WTC11 (cell line): ENCODE results near the gene PXYLP1. TPM values are rescaled to one million over a fixed set of nuclear protein-coding genes. Genes with fewer than 3 reads are reported as not detected.

Experiments used
- ATAC-seq: fragments of 200-7000 bp; cut with Tn5 transposase; 2 replicates; pipeline ENCODE4 v1.10.0; 2021; ENCODE audit warnings: mild to moderate bottlenecking, moderate library complexity
- CTCF ChIA-PET: fragments of 300-600 bp; sonication (Branson Sonifier 250); formaldehyde crosslinking; loops from one replicate; lab custom pipeline; 2021; ENCODE audit warnings: antibody characterized with exemption; lab: Charles Lee
- POLR2A ChIA-PET: fragments of 350-600 bp; sonication (Branson Sonifier 250); formaldehyde crosslinking; loops from one replicate; lab custom pipeline; 2021; ENCODE audit warnings: antibody characterized with exemption; lab: Charles Lee
- DNase-seq: peaks from one replicate; pipeline ENCODE4 v3.0.0; 2021; ENCODE audit warnings: low spot score
- H3K27ac Mint-ChIP-seq: 2 replicates; pipeline ENCODE4 v1.8.0; 2021; ENCODE audit warnings: mixed read lengths
- H3K27me3 Mint-ChIP-seq: 2 replicates; pipeline ENCODE4 v1.8.0; 2021; ENCODE audit warnings: low read depth, mild to moderate bottlenecking, moderate library complexity, mixed read lengths
- H3K36me3 Mint-ChIP-seq: 2 replicates; pipeline ENCODE4 v1.8.0; 2021; ENCODE audit warnings: mixed read lengths
- H3K4me1 Mint-ChIP-seq: 2 replicates; pipeline ENCODE4 v1.8.0; 2022; ENCODE audit warnings: mixed read lengths
- H3K4me3 Mint-ChIP-seq: 2 replicates; pipeline ENCODE4 v1.8.0; 2021; ENCODE audit warnings: mild to moderate bottlenecking, moderate library complexity, mixed read lengths
- H3K9me3 Mint-ChIP-seq: 2 replicates; pipeline ENCODE4 v1.8.0; 2021; ENCODE audit warnings: mixed read lengths
- CBFB ChIP-seq: sonication (generic); formaldehyde crosslinking; IDR thresholded peaks from 2 replicates; pipeline ENCODE4 v1.8.1; 2022; ENCODE audit warnings: mild to moderate bottlenecking, low read depth, missing genetic modification reagents
- CREM ChIP-seq: sonication (generic); formaldehyde crosslinking; IDR thresholded peaks from 2 replicates; pipeline ENCODE4 v1.8.1; 2022; ENCODE audit warnings: mild to moderate bottlenecking, missing genetic modification reagents, moderate library complexity
- ETV6 ChIP-seq: sonication (generic); formaldehyde crosslinking; IDR thresholded peaks from 2 replicates; pipeline ENCODE4 v1.8.1; 2022; ENCODE audit warnings: mild to moderate bottlenecking, missing genetic modification reagents
- FOXK1 ChIP-seq: sonication (generic); formaldehyde crosslinking; IDR thresholded peaks from 2 replicates; pipeline ENCODE4 v1.8.0; 2022; ENCODE audit warnings: mild to moderate bottlenecking, moderate library complexity, missing genetic modification reagents
- JAZF1 ChIP-seq: fragments of 250-450 bp; sonication (Bioruptor Pico); IDR thresholded peaks from 2 replicates; pipeline ENCODE4 v1.9.0; 2021; ENCODE audit warnings: moderate library complexity, mild to moderate bottlenecking, inconsistent platforms
- ZBTB21 ChIP-seq: sonication (generic); formaldehyde crosslinking; IDR thresholded peaks from 2 replicates; pipeline ENCODE4 v1.8.1; 2023; ENCODE audit warnings: mild to moderate bottlenecking, missing genetic modification reagents, borderline replicate concordance
- ZNF232 ChIP-seq: sonication (generic); formaldehyde crosslinking; IDR thresholded peaks from 2 replicates; pipeline ENCODE4 v1.8.0; 2022; ENCODE audit warnings: mild to moderate bottlenecking, missing genetic modification reagents
- ZNF317 ChIP-seq: sonication (generic); formaldehyde crosslinking; IDR thresholded peaks from 2 replicates; pipeline ENCODE4 v1.8.1; 2023; ENCODE audit warnings: low read depth, mild to moderate bottlenecking, moderate library complexity, missing genetic modification reagents, borderline replicate concordance
- ZNF671 ChIP-seq: fragments of 250-450 bp; sonication (Bioruptor Pico); IDR thresholded peaks from 2 replicates; pipeline ENCODE4 v1.8.0; 2021; ENCODE audit warnings: mild to moderate bottlenecking
- total RNA-seq: library from RNA; stranded (reverse); gene quantifications from 3 replicates; pipeline ENCODE4 v1.2.3, GENCODE V29; 2021
- TF ChIP-seq, protein P1 (sequence below): fragments of 200-600 bp; IDR thresholded peaks from 2 replicates; pipeline ENCODE4 v1.8.0; 2022; ENCODE audit warnings: antibody characterized with exemption
- TF ChIP-seq, protein P2 (sequence below): sonication (generic); formaldehyde crosslinking; IDR thresholded peaks from 2 replicates; pipeline ENCODE4 v1.8.1; 2022; ENCODE audit warnings: mild to moderate bottlenecking, moderate library complexity, missing genetic modification reagents
- TF ChIP-seq, protein P3 (sequence below): sonication (generic); formaldehyde crosslinking; IDR thresholded peaks from 2 replicates; pipeline ENCODE4 v1.8.1; 2023; ENCODE audit warnings: mild to moderate bottlenecking, moderate library complexity, missing genetic modification reagents
- TF ChIP-seq, protein P4 (sequence below): sonication (generic); formaldehyde crosslinking; IDR thresholded peaks from 2 replicates; pipeline ENCODE4 v1.8.1; 2023; ENCODE audit warnings: mild to moderate bottlenecking, missing genetic modification reagents, moderate library complexity
- TF ChIP-seq, protein P5 (sequence below): sonication (generic); formaldehyde crosslinking; IDR thresholded peaks from 2 replicates; pipeline ENCODE4 v1.8.0; 2023; ENCODE audit warnings: missing genetic modification reagents
- TF ChIP-seq, protein P6 (sequence below): fragments of 250-450 bp; sonication (Bioruptor Pico); IDR thresholded peaks from 2 replicates; pipeline ENCODE4 v1.9.0; 2021; ENCODE audit warnings: mild to moderate bottlenecking, borderline replicate concordance
- TF ChIP-seq, protein P7 (sequence below): sonication (generic); formaldehyde crosslinking; IDR thresholded peaks from 2 replicates; pipeline ENCODE4 v1.8.1; 2022; ENCODE audit warnings: mild to moderate bottlenecking, missing genetic modification reagents, moderate library complexity, borderline replicate concordance
- TF ChIP-seq, protein P8 (sequence below): sonication (generic); formaldehyde crosslinking; IDR thresholded peaks from 2 replicates; pipeline ENCODE4 v1.8.1; 2023; ENCODE audit warnings: mild to moderate bottlenecking, missing genetic modification reagents, moderate library complexity

The PXYLP1 gene
- total RNA-seq, 1 experiment from 2014 or later = 20.1 TPM

DNA sequence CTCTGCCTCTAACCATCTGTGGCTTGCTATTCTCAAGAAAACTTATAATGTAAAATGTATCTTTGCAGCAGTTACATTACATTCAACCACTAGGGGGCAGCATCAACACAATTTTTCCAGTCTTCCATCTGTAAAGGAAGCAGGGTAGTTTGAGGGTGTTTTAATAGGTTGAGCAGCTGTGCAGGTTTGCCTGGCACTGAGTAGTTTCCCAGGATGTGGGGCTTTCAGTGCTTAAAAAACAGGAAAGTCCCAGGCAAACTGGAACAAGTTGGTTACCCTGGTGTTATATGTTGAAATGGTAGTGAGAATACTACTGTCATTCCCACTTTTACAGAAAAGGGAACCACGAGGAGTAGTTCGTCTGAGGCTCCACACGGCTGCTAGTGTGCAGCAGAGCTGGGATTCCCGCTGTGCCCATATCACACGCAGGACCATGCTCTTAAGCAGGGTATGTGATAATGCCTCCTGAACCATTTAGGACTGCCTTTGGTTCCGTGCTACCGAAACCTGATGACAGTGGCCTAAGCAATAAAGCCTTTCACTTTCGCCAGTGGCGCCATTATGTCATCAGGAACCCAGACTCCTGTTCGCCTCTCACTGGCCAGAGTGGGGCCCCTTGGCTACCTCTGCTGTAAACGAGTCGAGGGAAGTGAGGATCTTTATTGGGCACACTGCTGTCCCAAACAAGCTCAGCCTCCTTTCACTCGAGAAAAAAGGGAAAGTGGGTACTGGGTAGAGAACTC lies 72.0 kb downstream of the PXYLP1 start:
- no peak for TF ChIP-seq JAZF1 (CRISPR knock-in tag)
- TF ChIP-seq, protein P1, sequence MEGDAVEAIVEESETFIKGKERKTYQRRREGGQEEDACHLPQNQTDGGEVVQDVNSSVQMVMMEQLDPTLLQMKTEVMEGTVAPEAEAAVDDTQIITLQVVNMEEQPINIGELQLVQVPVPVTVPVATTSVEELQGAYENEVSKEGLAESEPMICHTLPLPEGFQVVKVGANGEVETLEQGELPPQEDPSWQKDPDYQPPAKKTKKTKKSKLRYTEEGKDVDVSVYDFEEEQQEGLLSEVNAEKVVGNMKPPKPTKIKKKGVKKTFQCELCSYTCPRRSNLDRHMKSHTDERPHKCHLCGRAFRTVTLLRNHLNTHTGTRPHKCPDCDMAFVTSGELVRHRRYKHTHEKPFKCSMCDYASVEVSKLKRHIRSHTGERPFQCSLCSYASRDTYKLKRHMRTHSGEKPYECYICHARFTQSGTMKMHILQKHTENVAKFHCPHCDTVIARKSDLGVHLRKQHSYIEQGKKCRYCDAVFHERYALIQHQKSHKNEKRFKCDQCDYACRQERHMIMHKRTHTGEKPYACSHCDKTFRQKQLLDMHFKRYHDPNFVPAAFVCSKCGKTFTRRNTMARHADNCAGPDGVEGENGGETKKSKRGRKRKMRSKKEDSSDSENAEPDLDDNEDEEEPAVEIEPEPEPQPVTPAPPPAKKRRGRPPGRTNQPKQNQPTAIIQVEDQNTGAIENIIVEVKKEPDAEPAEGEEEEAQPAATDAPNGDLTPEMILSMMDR = peak; percentile 66
- TF ChIP-seq ZBTB21 (CRISPR knock-in tag) = no peak
- no peak for TF ChIP-seq CBFB (CRISPR knock-in tag)
- DNase-seq = peak; percentile 33
- H3K36me3 Mint-ChIP-seq = peaks cover 4% of the 10 kb centered on the region
- H3K27me3 Mint-ChIP-seq = peaks cover 28% of the 10 kb centered on the region
- no peak overlapping the region for H3K4me3 Mint-ChIP-seq
- peaks cover 15% of the 10 kb centered on the region for H3K9me3 Mint-ChIP-seq
- POLR2A ChIA-PET = no interaction called here
- CTCF ChIA-PET = interaction anchor here (0.6 to 2.8 kb wide), 18 partner anchors 8 to 453 kb away, joined by 3 to 31 read pairs (median 4); partner anchors contain the start of gene PXYLP1
- H3K27ac Mint-ChIP-seq = no peak overlapping the region
- peak; percentile 77 for ATAC-seq
- H3K4me1 Mint-ChIP-seq = peaks cover 4% of the 10 kb centered on the region

DNA sequence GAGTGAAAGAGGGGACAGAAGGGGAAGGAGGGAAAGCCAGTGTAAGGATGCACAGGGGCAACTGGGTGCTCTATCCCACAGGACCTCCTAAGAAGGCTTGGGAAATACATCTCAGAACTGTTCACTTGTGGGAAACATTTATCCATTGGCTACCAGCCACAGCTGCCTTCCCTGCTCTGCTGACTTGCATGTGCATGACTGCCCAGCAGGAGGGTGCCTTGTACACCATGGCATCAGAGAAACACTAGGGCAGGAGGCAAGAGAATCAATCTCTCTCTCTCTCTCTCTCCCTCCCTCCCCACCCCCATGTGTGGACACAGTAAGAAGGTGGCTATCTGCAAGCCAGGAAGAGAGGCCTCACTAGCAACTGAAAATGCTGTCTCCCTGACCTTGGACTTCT lies 73.8 kb downstream of the PXYLP1 start:
- DNase-seq (no peak), ATAC-seq (no peak)
- Mint-ChIP-seq H3K4me1 (peaks cover 7% of the 10 kb centered on the region), H3K9me3 (peaks cover 10% of the 10 kb centered on the region), H3K36me3 (peaks cover 4% of the 10 kb centered on the region), H3K4me3 (no peak overlapping the region), H3K27me3 (peaks cover 27% of the 10 kb centered on the region), H3K27ac (no peak overlapping the region)
- ChIA-PET CTCF (interaction anchor here (0.7 to 6.9 kb wide), 4 partner anchors 55 to 154 kb away, joined by 3 to 97 read pairs (median 5); no protein-coding TSS in a partner anchor), POLR2A (no interaction called here)
- TF ChIP-seq, protein P2, sequence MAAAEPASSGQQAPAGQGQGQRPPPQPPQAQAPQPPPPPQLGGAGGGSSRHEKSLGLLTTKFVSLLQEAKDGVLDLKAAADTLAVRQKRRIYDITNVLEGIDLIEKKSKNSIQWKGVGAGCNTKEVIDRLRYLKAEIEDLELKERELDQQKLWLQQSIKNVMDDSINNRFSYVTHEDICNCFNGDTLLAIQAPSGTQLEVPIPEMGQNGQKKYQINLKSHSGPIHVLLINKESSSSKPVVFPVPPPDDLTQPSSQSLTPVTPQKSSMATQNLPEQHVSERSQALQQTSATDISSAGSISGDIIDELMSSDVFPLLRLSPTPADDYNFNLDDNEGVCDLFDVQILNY (CRISPR knock-in tag) = no peak
- TF ChIP-seq, protein P3, sequence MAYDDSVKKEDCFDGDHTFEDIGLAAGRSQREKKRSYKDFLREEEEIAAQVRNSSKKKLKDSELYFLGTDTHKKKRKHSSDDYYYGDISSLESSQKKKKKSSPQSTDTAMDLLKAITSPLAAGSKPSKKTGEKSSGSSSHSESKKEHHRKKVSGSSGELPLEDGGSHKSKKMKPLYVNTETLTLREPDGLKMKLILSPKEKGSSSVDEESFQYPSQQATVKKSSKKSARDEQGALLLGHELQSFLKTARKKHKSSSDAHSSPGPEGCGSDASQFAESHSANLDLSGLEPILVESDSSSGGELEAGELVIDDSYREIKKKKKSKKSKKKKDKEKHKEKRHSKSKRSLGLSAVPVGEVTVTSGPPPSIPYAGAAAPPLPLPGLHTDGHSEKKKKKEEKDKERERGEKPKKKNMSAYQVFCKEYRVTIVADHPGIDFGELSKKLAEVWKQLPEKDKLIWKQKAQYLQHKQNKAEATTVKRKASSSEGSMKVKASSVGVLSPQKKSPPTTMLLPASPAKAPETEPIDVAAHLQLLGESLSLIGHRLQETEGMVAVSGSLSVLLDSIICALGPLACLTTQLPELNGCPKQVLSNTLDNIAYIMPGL (CRISPR knock-in tag) = no peak
- TF ChIP-seq ZNF232 (CRISPR knock-in tag) = no peak

DNA sequence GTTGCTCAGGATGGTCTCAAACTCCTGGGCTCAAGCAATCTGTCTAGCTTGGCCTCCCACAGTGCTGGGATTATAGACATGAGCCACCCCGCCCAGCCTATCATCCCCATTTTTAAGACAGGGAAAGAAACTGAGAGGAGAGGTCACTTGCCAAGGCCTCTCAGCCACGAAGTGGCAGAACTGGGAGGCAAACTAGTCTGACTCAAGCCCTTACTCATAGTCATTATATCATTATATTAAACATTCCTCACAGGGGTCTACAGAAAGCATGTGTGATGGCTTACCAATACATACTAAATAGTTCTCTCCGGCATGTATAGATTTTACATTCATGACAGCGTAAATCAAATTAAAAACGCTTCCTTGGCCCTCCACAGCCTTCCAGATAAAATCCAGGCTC lies 74.7 kb downstream of the PXYLP1 start:
- DNase-seq (no peak), ATAC-seq (no peak)
- H3K27ac Mint-ChIP-seq = no peak overlapping the region
- ChIA-PET POLR2A (interaction anchor here (1.3 kb wide), 1 partner anchor 181 kb away, joined by 3 read pairs; the partner anchor contains the start of gene RASA2), CTCF (interaction anchor here (1.6 to 6.9 kb wide), 3 partner anchors 54 to 154 kb away, joined by 5 to 97 read pairs (median 5); no protein-coding TSS in a partner anchor)
- H3K4me1 Mint-ChIP-seq = peaks cover 12% of the 10 kb centered on the region
- peaks cover 4% of the 10 kb centered on the region for H3K9me3 Mint-ChIP-seq
- H3K27me3 Mint-ChIP-seq = peaks cover 26% of the 10 kb centered on the region
- H3K36me3 Mint-ChIP-seq = peaks cover 3% of the 10 kb centered on the region
- H3K4me3 Mint-ChIP-seq = no peak overlapping the region
- TF ChIP-seq, protein P4, sequence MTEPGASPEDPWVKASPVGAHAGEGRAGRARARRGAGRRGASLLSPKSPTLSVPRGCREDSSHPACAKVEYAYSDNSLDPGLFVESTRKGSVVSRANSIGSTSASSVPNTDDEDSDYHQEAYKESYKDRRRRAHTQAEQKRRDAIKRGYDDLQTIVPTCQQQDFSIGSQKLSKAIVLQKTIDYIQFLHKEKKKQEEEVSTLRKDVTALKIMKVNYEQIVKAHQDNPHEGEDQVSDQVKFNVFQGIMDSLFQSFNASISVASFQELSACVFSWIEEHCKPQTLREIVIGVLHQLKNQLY (CRISPR knock-in tag) = no peak
- TF ChIP-seq CREM (CRISPR knock-in tag) (no peak), ZNF317 (CRISPR knock-in tag) (no peak), FOXK1 (CRISPR knock-in tag) (no peak), ZNF671 (CRISPR knock-in tag) (no peak), ETV6 (CRISPR knock-in tag) (no peak)
- TF ChIP-seq, protein P5, sequence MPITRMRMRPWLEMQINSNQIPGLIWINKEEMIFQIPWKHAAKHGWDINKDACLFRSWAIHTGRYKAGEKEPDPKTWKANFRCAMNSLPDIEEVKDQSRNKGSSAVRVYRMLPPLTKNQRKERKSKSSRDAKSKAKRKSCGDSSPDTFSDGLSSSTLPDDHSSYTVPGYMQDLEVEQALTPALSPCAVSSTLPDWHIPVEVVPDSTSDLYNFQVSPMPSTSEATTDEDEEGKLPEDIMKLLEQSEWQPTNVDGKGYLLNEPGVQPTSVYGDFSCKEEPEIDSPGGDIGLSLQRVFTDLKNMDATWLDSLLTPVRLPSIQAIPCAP = no peak
- TF ChIP-seq, protein P6, sequence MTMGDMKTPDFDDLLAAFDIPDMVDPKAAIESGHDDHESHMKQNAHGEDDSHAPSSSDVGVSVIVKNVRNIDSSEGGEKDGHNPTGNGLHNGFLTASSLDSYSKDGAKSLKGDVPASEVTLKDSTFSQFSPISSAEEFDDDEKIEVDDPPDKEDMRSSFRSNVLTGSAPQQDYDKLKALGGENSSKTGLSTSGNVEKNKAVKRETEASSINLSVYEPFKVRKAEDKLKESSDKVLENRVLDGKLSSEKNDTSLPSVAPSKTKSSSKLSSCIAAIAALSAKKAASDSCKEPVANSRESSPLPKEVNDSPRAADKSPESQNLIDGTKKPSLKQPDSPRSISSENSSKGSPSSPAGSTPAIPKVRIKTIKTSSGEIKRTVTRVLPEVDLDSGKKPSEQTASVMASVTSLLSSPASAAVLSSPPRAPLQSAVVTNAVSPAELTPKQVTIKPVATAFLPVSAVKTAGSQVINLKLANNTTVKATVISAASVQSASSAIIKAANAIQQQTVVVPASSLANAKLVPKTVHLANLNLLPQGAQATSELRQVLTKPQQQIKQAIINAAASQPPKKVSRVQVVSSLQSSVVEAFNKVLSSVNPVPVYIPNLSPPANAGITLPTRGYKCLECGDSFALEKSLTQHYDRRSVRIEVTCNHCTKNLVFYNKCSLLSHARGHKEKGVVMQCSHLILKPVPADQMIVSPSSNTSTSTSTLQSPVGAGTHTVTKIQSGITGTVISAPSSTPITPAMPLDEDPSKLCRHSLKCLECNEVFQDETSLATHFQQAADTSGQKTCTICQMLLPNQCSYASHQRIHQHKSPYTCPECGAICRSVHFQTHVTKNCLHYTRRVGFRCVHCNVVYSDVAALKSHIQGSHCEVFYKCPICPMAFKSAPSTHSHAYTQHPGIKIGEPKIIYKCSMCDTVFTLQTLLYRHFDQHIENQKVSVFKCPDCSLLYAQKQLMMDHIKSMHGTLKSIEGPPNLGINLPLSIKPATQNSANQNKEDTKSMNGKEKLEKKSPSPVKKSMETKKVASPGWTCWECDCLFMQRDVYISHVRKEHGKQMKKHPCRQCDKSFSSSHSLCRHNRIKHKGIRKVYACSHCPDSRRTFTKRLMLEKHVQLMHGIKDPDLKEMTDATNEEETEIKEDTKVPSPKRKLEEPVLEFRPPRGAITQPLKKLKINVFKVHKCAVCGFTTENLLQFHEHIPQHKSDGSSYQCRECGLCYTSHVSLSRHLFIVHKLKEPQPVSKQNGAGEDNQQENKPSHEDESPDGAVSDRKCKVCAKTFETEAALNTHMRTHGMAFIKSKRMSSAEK (CRISPR knock-in tag) = no peak
- TF ChIP-seq, protein P7, sequence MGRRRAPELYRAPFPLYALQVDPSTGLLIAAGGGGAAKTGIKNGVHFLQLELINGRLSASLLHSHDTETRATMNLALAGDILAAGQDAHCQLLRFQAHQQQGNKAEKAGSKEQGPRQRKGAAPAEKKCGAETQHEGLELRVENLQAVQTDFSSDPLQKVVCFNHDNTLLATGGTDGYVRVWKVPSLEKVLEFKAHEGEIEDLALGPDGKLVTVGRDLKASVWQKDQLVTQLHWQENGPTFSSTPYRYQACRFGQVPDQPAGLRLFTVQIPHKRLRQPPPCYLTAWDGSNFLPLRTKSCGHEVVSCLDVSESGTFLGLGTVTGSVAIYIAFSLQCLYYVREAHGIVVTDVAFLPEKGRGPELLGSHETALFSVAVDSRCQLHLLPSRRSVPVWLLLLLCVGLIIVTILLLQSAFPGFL (CRISPR knock-in tag) = no peak
- TF ChIP-seq, protein P8, sequence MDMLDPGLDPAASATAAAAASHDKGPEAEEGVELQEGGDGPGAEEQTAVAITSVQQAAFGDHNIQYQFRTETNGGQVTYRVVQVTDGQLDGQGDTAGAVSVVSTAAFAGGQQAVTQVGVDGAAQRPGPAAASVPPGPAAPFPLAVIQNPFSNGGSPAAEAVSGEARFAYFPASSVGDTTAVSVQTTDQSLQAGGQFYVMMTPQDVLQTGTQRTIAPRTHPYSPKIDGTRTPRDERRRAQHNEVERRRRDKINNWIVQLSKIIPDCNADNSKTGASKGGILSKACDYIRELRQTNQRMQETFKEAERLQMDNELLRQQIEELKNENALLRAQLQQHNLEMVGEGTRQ (CRISPR knock-in tag) = no peak
